ENCODE data around the gene TIAM2. TPM values are rescaled to one million over a fixed set of nuclear protein-coding genes. Genes with fewer than 3 reads are reported as not detected.

Gene TIAM2
- total and polyA plus RNA-seq, 2 donors (not counting 3 experiments of a cell fraction or from before 2014, with no cell fraction given) = 9.6 to 18.5 TPM

DNA sequence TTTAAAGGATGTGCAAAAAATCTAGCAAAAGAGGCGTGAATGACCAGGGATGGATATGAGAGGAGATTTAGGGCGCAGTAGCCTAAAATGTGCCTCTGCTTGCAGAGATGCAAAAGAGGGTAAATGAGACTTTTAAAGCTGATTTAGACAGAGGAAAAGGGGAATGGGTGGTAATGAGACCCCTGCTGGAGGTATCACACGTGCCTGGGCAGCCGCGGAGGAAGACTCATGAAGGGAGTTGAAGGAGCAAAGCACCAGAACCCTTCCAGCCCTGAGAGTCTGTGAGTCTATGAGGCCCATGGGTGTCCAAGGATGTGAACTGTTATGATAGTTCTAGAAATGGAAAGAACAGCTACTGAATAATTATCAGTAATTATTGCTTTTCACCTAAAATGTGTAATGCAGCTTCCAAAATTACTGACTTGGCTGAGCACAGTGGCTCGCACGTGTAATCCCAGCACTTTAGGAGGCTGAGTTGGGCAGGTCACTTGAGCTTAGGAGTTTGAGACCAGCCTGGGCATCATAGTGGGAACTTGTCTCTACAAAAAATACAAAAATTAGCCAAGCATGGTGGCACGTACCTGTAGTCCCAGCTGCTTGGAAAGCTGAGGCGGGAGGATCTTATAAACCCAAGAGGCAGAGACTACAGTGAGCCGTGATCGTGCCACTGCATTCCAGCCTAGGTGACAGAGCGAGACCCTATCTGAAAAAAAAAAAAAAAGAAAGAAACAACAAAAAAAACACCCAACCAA lies 38.2 kb upstream of the TIAM2 start:
- BruUV-seq (replicated peaks) = no TSS peak
- intact Hi-C loops (cut with micrococcal nuclease) (no loop called here), dilution Hi-C loops (cut with MboI; ENCODE audit: extremely low pct_ligation_motif_present, low sequenced_read_pairs) (no loop called here)
- Histone ChIP-seq H3K9ac (replicated peaks; ENCODE audit: extremely low read depth, insufficient read depth, low read length) (no peak overlapping the region), H3K9me3 (replicated peaks; ENCODE audit: control insufficient read depth, insufficient read depth, low read length) (no peaks in the 10 kb centered on the region), H3K27ac (ENCODE audit: insufficient read depth, low read depth, low read length) (no peak overlapping the region), H3K4me3 (replicated peaks in 1 of 3; ENCODE audit: insufficient read depth in 1 of 3, low read depth in 1 of 3, low read length in 3 of 3) (no peak overlapping the region), H4K20me1 (replicated peaks; ENCODE audit: control insufficient read depth, extremely low read depth, insufficient read depth, low read length) (no peaks in the 10 kb centered on the region), H3K27me3 (ENCODE audit: control insufficient read depth in 2 of 2, insufficient read depth in 2 of 2, low read length in 2 of 2) (no peaks in the 10 kb centered on the region), H3K4me1 (ENCODE audit: control insufficient read depth, extremely low read depth, insufficient read depth, low read length) (no peaks in the 10 kb centered on the region), H3K36me3 (ENCODE audit: control insufficient read depth in 2 of 2, extremely low read depth in 1 of 2, insufficient read depth in 2 of 2, low read length in 2 of 2) (no peaks in the 10 kb centered on the region), H3K9me1 (replicated peaks; ENCODE audit: control insufficient read depth, extremely low read depth, insufficient read depth, low read length) (no peaks in the 10 kb centered on the region), H3K79me2 (ENCODE audit: control insufficient read depth, insufficient read depth, low read length) (no peaks in the 10 kb centered on the region), H3K4me2 (ENCODE audit: insufficient read depth, low read length) (no peak overlapping the region), H2AFZ (ENCODE audit: low read depth, low read length) (no peak overlapping the region)
- FAIRE-seq (no peak), DNase-seq (ENCODE audit: low read depth, low spot score) (no peak)
- ChIA-PET POLR2A (interaction anchor here (0.7 kb wide), 1 partner anchor 215 kb away, joined by 4 read pairs; no protein-coding TSS in a partner anchor), CTCF (interaction anchor here (0.7 to 1.4 kb wide), 3 partner anchors 8 to 214 kb away, joined by 3 to 4 read pairs (median 3); no protein-coding TSS in a partner anchor)
- no peak for TF ChIP-seq POLR2A (IDR thresholded peaks at IDR 0.05; ENCODE audit: low read depth, low read length)
- TF ChIP-seq, protein P1, sequence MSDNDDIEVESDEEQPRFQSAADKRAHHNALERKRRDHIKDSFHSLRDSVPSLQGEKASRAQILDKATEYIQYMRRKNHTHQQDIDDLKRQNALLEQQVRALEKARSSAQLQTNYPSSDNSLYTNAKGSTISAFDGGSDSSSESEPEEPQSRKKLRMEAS (IDR thresholded peaks at IDR 0.05; ENCODE audit: insufficient read depth, insufficient read length) = no peak

DNA sequence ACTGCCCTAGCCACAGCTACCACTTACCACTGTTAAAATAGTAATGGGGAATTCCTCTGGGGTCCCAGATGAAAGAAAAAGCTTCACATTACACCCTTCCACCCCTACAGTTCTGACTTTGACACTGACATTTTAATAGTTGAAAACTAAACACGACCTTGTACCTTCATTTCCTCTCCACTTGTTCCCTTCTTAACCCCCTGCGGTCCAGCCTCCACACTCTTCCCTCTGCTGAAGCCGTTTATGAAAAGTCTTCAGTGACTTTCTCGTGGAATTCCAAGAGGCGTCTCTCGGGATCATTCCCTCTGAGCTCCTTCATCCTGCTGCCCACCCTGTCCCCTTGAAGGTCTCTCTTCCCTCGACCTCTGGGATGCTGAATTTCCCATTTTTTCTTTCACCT lies 36.6 kb upstream of the TIAM2 start:
- dilution Hi-C loops (cut with MboI; ENCODE audit: extremely low pct_ligation_motif_present, low sequenced_read_pairs) (no loop called here), intact Hi-C loops (cut with micrococcal nuclease) (no loop called here)
- Histone ChIP-seq H3K27me3 (ENCODE audit: control insufficient read depth in 2 of 2, insufficient read depth in 2 of 2, low read length in 2 of 2) (no peaks in the 10 kb centered on the region), H3K9me3 (replicated peaks; ENCODE audit: control insufficient read depth, insufficient read depth, low read length) (no peaks in the 10 kb centered on the region), H2AFZ (ENCODE audit: low read depth, low read length) (no peak overlapping the region), H3K4me3 (replicated peaks in 1 of 3; ENCODE audit: insufficient read depth in 1 of 3, low read depth in 1 of 3, low read length in 3 of 3) (no peak overlapping the region), H3K9me1 (replicated peaks; ENCODE audit: control insufficient read depth, extremely low read depth, insufficient read depth, low read length) (no peaks in the 10 kb centered on the region), H3K27ac (ENCODE audit: insufficient read depth, low read depth, low read length) (no peak overlapping the region), H3K79me2 (ENCODE audit: control insufficient read depth, insufficient read depth, low read length) (no peaks in the 10 kb centered on the region), H4K20me1 (replicated peaks; ENCODE audit: control insufficient read depth, extremely low read depth, insufficient read depth, low read length) (no peaks in the 10 kb centered on the region), H3K4me1 (ENCODE audit: control insufficient read depth, extremely low read depth, insufficient read depth, low read length) (no peaks in the 10 kb centered on the region), H3K9ac (replicated peaks; ENCODE audit: extremely low read depth, insufficient read depth, low read length) (no peak overlapping the region), H3K36me3 (ENCODE audit: control insufficient read depth in 2 of 2, extremely low read depth in 1 of 2, insufficient read depth in 2 of 2, low read length in 2 of 2) (no peaks in the 10 kb centered on the region), H3K4me2 (ENCODE audit: insufficient read depth, low read length) (no peak overlapping the region)
- no peak for DNase-seq (ENCODE audit: low read depth, low spot score)
- no peak for FAIRE-seq
- ChIA-PET CTCF (interaction anchor here (1.0 to 1.5 kb wide), 3 partner anchors 9 to 290 kb away, joined by 3 to 7 read pairs (median 4); no protein-coding TSS in a partner anchor), POLR2A (no interaction called here)
- TF ChIP-seq POLR2A (IDR thresholded peaks at IDR 0.05; ENCODE audit: low read depth, low read length) = no peak
- TF ChIP-seq MYC (IDR thresholded peaks at IDR 0.05; ENCODE audit: low read depth, low read length) = no peak
- TF ChIP-seq, protein P2, sequence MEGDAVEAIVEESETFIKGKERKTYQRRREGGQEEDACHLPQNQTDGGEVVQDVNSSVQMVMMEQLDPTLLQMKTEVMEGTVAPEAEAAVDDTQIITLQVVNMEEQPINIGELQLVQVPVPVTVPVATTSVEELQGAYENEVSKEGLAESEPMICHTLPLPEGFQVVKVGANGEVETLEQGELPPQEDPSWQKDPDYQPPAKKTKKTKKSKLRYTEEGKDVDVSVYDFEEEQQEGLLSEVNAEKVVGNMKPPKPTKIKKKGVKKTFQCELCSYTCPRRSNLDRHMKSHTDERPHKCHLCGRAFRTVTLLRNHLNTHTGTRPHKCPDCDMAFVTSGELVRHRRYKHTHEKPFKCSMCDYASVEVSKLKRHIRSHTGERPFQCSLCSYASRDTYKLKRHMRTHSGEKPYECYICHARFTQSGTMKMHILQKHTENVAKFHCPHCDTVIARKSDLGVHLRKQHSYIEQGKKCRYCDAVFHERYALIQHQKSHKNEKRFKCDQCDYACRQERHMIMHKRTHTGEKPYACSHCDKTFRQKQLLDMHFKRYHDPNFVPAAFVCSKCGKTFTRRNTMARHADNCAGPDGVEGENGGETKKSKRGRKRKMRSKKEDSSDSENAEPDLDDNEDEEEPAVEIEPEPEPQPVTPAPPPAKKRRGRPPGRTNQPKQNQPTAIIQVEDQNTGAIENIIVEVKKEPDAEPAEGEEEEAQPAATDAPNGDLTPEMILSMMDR (IDR thresholded peaks at IDR 0.05; ENCODE audit: extremely low read depth in 1 of 2, insufficient read depth in 1 of 2, low read depth in 1 of 2, low read length in 2 of 2) = no peak
- TF ChIP-seq GATA2 (IDR thresholded peaks at IDR 0.05; ENCODE audit: insufficient read depth, insufficient read length, low read depth, low read length) = no peak
- no peak for TF ChIP-seq EZH2 (IDR thresholded peaks at IDR 0.05; ENCODE audit: borderline replicate concordance, low read depth, low read length, severe bottlenecking)
- TF ChIP-seq, protein P1 (IDR thresholded peaks at IDR 0.05; ENCODE audit: insufficient read depth, insufficient read length) = no peak
- TF ChIP-seq JUN (IDR thresholded peaks at IDR 0.05; ENCODE audit: borderline replicate concordance, insufficient read depth, insufficient read length, low read depth) = no peak
- no peak for TF ChIP-seq FOS (IDR thresholded peaks at IDR 0.05; ENCODE audit: borderline replicate concordance, insufficient read depth, low read length)
- no TSS peak for BruUV-seq (replicated peaks)

Data from endothelial cell of umbilical vein (primary cell).